CD14-positive monocyte (primary cell): ENCODE data around the gene OPN3. TPM values are rescaled to one million over a fixed set of nuclear protein-coding genes. Genes with fewer than 3 reads are reported as not detected.
A peak's percentile ranks its signal among the peaks of the same experiment; 100 is the strongest.

Experiments used
- DNase-seq, 3 donors: peaks; one replicate each; pipeline ENCODE4 v3.0.0-alpha.2; 2011 to 2022
- H2AFZ ChIP-seq: 2 replicates; pipeline ENCODE4 v1.6.0; 2012; ENCODE audit warnings: mild to moderate bottlenecking, low read depth, low read length, inconsistent platforms; ENCODE audit not compliant: insufficient read depth, poor library complexity, severe bottlenecking
- H3K27ac ChIP-seq, 2 donors: 1 replicate in 1 of 2; 2 replicates in 1 of 2; pipeline ENCODE4 v1.5.1; 2012 to 2013; ENCODE audit warnings: low read length in 2 of 2, control low read depth in 1 of 2, inconsistent platforms in 1 of 2, low read depth in 1 of 2, mild to moderate bottlenecking in 1 of 2
- H3K27me3 ChIP-seq, 2 donors: one replicate each; pipeline versions ENCODE4 v1.6.0 to v1.6.1; 2011 to 2013; ENCODE audit warnings: low read length in 2 of 2; ENCODE audit not compliant: control insufficient read depth in 2 of 2, insufficient read depth in 2 of 2
- H3K36me3 ChIP-seq, 2 donors: replicated peaks in 1 of 2; 1 replicate in 1 of 2; 2 replicates in 1 of 2; pipeline versions ENCODE4 v1.5.1 to v1.6.1; 2012 to 2013; ENCODE audit warnings: low read length in 2 of 2, control low read depth in 1 of 2, inconsistent platforms in 1 of 2, mild to moderate bottlenecking in 1 of 2; ENCODE audit not compliant: insufficient read depth in 2 of 2, control insufficient read depth in 1 of 2
- H3K4me1 ChIP-seq, 2 donors: 1 replicate in 1 of 2; 2 replicates in 1 of 2; pipeline versions ENCODE4 v1.5.1 to v1.6.1; 2012 to 2013; ENCODE audit warnings: low read length in 2 of 2, control low read depth in 1 of 2, inconsistent platforms in 1 of 2, mild to moderate bottlenecking in 1 of 2, moderate library complexity in 1 of 2; ENCODE audit not compliant: insufficient read depth in 2 of 2, control insufficient read depth in 1 of 2
- H3K4me2 ChIP-seq: replicated peaks from 2 replicates; pipeline ENCODE3; 2012; ENCODE audit warnings: low read length, moderate library complexity, mild to moderate bottlenecking; ENCODE audit not compliant: poor library complexity, severe bottlenecking; ENCODE audit errors: extremely low read depth
- H3K4me3 ChIP-seq, 3 experiments: fragments of 200-600 bp in 1 of 3; sonication (generic) in 1 of 3; replicated peaks in 1 of 3; 1 replicate in 2 of 3; 2 replicates in 1 of 3; pipeline ENCODE4 v1.5.1; 2011 to 2013; ENCODE audit warnings: low read length in 3 of 3, mild to moderate bottlenecking in 3 of 3, control low read depth in 2 of 3, low read depth in 2 of 3, inconsistent platforms in 1 of 3, moderate library complexity in 1 of 3
- H3K79me2 ChIP-seq: 2 replicates; pipeline ENCODE4 v1.6.0; 2012; ENCODE audit warnings: mild to moderate bottlenecking, control low read depth, inconsistent platforms, low read length, moderate library complexity; ENCODE audit not compliant: insufficient read depth
- H3K9ac ChIP-seq: 2 replicates; pipeline ENCODE4 v1.6.0; 2017; ENCODE audit warnings: low read length, mild to moderate bottlenecking; ENCODE audit not compliant: insufficient read depth, poor library complexity, severe bottlenecking
- H3K9me3 ChIP-seq, 2 donors: replicated peaks in 1 of 2; 1 replicate in 1 of 2; 2 replicates in 1 of 2; pipeline versions ENCODE4 v1.5.1 to v1.6.1; 2012 to 2013; ENCODE audit warnings: low read length in 2 of 2, control low read depth in 1 of 2; ENCODE audit not compliant: control insufficient read depth in 1 of 2, insufficient read depth in 1 of 2
- H4K20me1 ChIP-seq: 2 replicates; pipeline ENCODE4 v1.6.0; 2012; ENCODE audit warnings: mild to moderate bottlenecking, low read length, control low read depth, moderate library complexity; ENCODE audit not compliant: insufficient read depth
- H3K27ac Mint-ChIP-seq, 7 donors: one replicate each; pipeline ENCODE4 v1.8.0; 2020; ENCODE audit warnings: mild to moderate bottlenecking in 7 of 7, mixed read lengths in 7 of 7, moderate library complexity in 6 of 7, inconsistent platforms in 2 of 7
- H3K27me3 Mint-ChIP-seq, 3 donors: one replicate each; pipeline ENCODE4 v1.8.0; 2021 to 2022; ENCODE audit warnings: low read depth in 3 of 3, mild to moderate bottlenecking in 3 of 3, mixed read lengths in 3 of 3, moderate library complexity in 3 of 3, inconsistent platforms in 1 of 3
- H3K36me3 Mint-ChIP-seq, 2 donors: one replicate each; pipeline ENCODE4 v1.8.0; 2020; ENCODE audit warnings: mixed read lengths in 2 of 2, inconsistent platforms in 1 of 2, mild to moderate bottlenecking in 1 of 2
- H3K4me1 Mint-ChIP-seq: one replicate; pipeline ENCODE4 v1.8.0; 2020; ENCODE audit warnings: mild to moderate bottlenecking, mixed read lengths
- H3K4me3 Mint-ChIP-seq, 2 donors: one replicate each; pipeline ENCODE4 v1.8.0; 2020; ENCODE audit warnings: mild to moderate bottlenecking in 2 of 2, mixed read lengths in 2 of 2, moderate library complexity in 1 of 2
- H3K9me3 Mint-ChIP-seq, 7 donors: one replicate each; pipeline ENCODE4 v1.8.0; 2020 to 2022; ENCODE audit warnings: mixed read lengths in 7 of 7, mild to moderate bottlenecking in 6 of 7, moderate library complexity in 6 of 7, inconsistent platforms in 2 of 7
- WGBS: methylation state at CpG from one replicate; pipeline ENCODE4 v1.1.5; 2013; ENCODE audit warnings: missing lambda C conversion rate; ENCODE audit not compliant: insufficient coverage; 5-methylcytosine and 5-hydroxymethylcytosine counted together
- intact Hi-C, 2 donors: fragments of 100-400 bp; cut with micrococcal nuclease; formaldehyde crosslinking; loops; one replicate each; pipeline versions ENCODE4 v1.15.0 to v1.15.1; 2023
- polyA plus RNA-seq, 3 donors: library from polyadenylated mRNA; depleted of rRNA in 1 of 3; unstranded in 2 of 3; stranded (reverse) in 1 of 3; fragments of 300-500 nt in 2 of 3; fragments of >200 nt in 1 of 3; fragmentation: Illumina TruSeq in 2 of 3; gene quantifications; 1 replicate in 2 of 3; 2 replicates in 1 of 3; pipeline ENCODE4 v1.2.3, GENCODE V29; 2012 to 2021
- TF ChIP-seq, protein P1 (sequence below): fragments of 200-600 bp; IDR thresholded peaks from one replicate; pipeline ENCODE4 v1.8.0; 2022; ENCODE audit warnings: antibody characterized with exemption, mild to moderate bottlenecking

Gene OPN3
- polyA plus RNA-seq, 3 donors, result 14.5 to 56.1 (median 55.2) TPM

DNA sequence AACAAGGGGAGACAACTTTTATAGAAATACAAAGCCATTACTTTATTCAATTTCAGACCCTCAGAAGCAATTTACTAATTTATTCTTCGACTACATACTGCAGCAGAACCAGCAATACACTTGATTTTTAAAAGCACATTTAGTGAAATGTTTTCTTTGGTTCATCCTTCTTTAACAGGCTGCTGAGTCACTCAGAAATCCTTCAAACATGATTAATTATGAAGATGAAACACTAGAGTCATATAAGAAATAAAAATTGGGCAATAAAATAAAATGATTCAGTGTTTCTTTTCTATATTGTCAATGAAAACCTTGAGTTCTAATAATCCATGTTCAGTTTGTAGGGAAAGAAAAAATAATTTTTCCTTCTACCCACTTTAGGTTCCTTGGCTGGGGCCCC is 47.0 kb downstream of the OPN3 start:
- H3K4me1 ChIP-seq, result peaks cover 34 to 36% of the 10 kb centered on the region in 2 donors
- Mint-ChIP-seq H3K27ac (peak overlapping the region in 5 of 7 donors; percentile 67 to 94 (median 79)), H3K27me3 (no peaks in the 10 kb centered on the region), H3K4me3 (no peak overlapping the region), H3K4me1 (peaks cover 41% of the 10 kb centered on the region), H3K9me3 (no peaks in the 10 kb centered on the region), H3K36me3 (peaks cover 50 to 55% of the 10 kb centered on the region in 2 donors)
- no peak overlapping the region for H3K9ac ChIP-seq
- H3K4me3 ChIP-seq, result no peak overlapping the region
- H4K20me1 ChIP-seq, result no peaks in the 10 kb centered on the region
- H3K27me3 ChIP-seq, result no peaks in the 10 kb centered on the region
- no peaks in the 10 kb centered on the region for H3K9me3 ChIP-seq
- no CpG with 5 or more reads among the region's 1 CpG for WGBS
- no peak for DNase-seq
- no peak overlapping the region for H2AFZ ChIP-seq
- TF ChIP-seq, protein P1, sequence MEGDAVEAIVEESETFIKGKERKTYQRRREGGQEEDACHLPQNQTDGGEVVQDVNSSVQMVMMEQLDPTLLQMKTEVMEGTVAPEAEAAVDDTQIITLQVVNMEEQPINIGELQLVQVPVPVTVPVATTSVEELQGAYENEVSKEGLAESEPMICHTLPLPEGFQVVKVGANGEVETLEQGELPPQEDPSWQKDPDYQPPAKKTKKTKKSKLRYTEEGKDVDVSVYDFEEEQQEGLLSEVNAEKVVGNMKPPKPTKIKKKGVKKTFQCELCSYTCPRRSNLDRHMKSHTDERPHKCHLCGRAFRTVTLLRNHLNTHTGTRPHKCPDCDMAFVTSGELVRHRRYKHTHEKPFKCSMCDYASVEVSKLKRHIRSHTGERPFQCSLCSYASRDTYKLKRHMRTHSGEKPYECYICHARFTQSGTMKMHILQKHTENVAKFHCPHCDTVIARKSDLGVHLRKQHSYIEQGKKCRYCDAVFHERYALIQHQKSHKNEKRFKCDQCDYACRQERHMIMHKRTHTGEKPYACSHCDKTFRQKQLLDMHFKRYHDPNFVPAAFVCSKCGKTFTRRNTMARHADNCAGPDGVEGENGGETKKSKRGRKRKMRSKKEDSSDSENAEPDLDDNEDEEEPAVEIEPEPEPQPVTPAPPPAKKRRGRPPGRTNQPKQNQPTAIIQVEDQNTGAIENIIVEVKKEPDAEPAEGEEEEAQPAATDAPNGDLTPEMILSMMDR, result no peak
- peaks cover 34 to 52% of the 10 kb centered on the region in 2 donors for H3K36me3 ChIP-seq
- H3K79me2 ChIP-seq, result no peaks in the 10 kb centered on the region
- peak overlapping the region in 1 of 2 donors; percentile 66 for H3K27ac ChIP-seq
- intact Hi-C loops, result loop anchor here in 1 of 2 donors (5.0 kb wide), 2 partner anchors 41 to 61 kb away; partner anchors contain the start of gene KMO
- H3K4me2 ChIP-seq, result no peak overlapping the region

DNA sequence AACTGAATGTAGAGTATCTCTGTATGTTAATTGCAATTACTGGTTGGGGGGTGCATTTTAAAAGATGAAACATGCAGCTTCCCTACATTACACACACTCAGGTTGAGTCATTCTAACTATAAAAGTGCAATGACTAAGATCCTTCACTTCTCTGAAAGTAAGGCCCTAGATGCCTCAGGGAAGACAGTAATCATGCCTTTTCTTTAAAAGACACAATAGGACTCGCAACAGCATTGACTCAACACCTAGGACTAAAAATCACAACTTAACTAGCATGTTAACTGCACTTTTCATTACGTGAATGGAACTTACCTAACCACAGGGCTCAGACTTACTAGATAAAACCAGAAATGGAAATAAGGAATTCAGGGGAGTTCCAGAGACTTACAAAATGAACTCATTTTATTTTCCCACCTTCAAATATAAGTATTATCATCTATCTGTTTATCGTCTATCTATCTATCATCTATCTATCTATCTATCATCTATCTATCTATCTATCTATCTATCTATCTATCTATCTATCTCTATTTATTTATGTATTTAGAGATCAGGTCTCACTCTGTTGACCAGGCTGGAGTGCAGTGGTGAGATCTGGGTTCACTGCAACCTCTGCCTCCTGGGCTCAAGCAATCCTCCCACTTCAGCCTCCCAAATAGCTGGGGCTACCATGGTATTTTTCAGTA is 47.8 kb downstream of the OPN3 start:
- Histone ChIP-seq H2AFZ (no peak overlapping the region), H3K27ac (peak overlapping the region; percentile 30 to 68), H3K36me3 (peaks cover 36 to 51% of the 10 kb centered on the region in 2 donors), H3K27me3 (no peaks in the 10 kb centered on the region), H3K4me2 (no peak overlapping the region), H4K20me1 (no peaks in the 10 kb centered on the region), H3K9ac (no peak overlapping the region), H3K79me2 (no peaks in the 10 kb centered on the region), H3K4me1 (peaks cover 34 to 36% of the 10 kb centered on the region in 2 donors), H3K9me3 (no peaks in the 10 kb centered on the region), H3K4me3 (no peak overlapping the region)
- no peaks in the 10 kb centered on the region for H3K27me3 Mint-ChIP-seq
- WGBS, result 40% methylated on average over 1 of the region's 3 CpGs
- H3K27ac Mint-ChIP-seq, result peak overlapping the region; percentile 67 to 94 (median 85)
- DNase-seq, result peak; percentile 64 to 87 (median 71)
- H3K36me3 Mint-ChIP-seq, result peaks cover 50 to 54% of the 10 kb centered on the region in 2 donors
- H3K4me3 Mint-ChIP-seq, result no peak overlapping the region
- H3K9me3 Mint-ChIP-seq, result no peaks in the 10 kb centered on the region
- TF ChIP-seq, protein P1, result no peak
- H3K4me1 Mint-ChIP-seq, result peaks cover 41% of the 10 kb centered on the region
- intact Hi-C loops, result loop anchor here in 1 of 2 donors (5.0 kb wide), 2 partner anchors 40 to 60 kb away; partner anchors contain the start of gene KMO
